AG04449 (cell line): ENCODE data around the gene GCNT3.
A peak's percentile ranks its signal among the peaks of the same experiment; 100 is the strongest.

Source experiments
- CTCF ChIA-PET: fragments of 350-600 bp; formaldehyde crosslinking; extraction: SDS; loops from one replicate; lab custom pipeline; 2021; ENCODE audit warnings: antibody characterized with exemption; lab: Yijun Ruan, JAX
- POLR2A ChIA-PET: fragments of 400-600, 350-600 bp; formaldehyde crosslinking; extraction: SDS; loops from one replicate; lab custom pipeline; 2020; ENCODE audit warnings: antibody characterized with exemption, inconsistent platforms; lab: Yijun Ruan, JAX
- DNase-seq: peaks from one replicate; pipeline ENCODE4 v3.0.0-alpha.2; 2010; ENCODE audit warnings: low read depth, low spot score
- H3K4me3 ChIP-seq: 2 replicates; pipeline ENCODE4 v1.5.1; 2011; ENCODE audit warnings: low read depth, mild to moderate bottlenecking, control low read depth, low read length
- CTCF ChIP-seq: IDR thresholded peaks from one replicate; pipeline ENCODE4 v1.5.1; 2011; ENCODE audit warnings: mild to moderate bottlenecking, moderate library complexity, low read length, control low read depth, inconsistent platforms; ENCODE audit not compliant: insufficient read depth; ENCODE audit errors: missing control alignments

Gene GCNT3

GRCh38 chr15:59594493-59594942 is 17.1 kb upstream of the GCNT3 start:
- peak; percentile 42 for DNase-seq

GRCh38 chr15:59594991-59595390 is 16.6 kb upstream of the GCNT3 start:
- TF ChIP-seq CTCF = no peak
- ChIA-PET CTCF (interaction anchor here (0.8 to 1.3 kb wide), 2 partner anchors 20 to 63 kb away, joined by 3 to 5 read pairs; no protein-coding TSS in a partner anchor), POLR2A (interaction anchor here (0.6 kb wide), 1 partner anchor 22 kb away, joined by 3 read pairs; no protein-coding TSS in a partner anchor)
- DNase-seq = no peak
- no peak overlapping the region for H3K4me3 ChIP-seq

More at GRCh38 chr15:59594493-59594942, 17.1 kb upstream of the GCNT3 start:
- ChIA-PET CTCF (interaction anchor here (0.8 to 1.6 kb wide), 4 partner anchors 19 to 66 kb away, joined by 3 to 5 read pairs (median 4); no protein-coding TSS in a partner anchor), POLR2A (interaction anchor here (0.6 kb wide), 1 partner anchor 23 kb away, joined by 3 read pairs; no protein-coding TSS in a partner anchor)
- no peak overlapping the region for H3K4me3 ChIP-seq
- no peak for TF ChIP-seq CTCF

GRCh38 chr15:59595434-59595915 is 16.1 kb upstream of the GCNT3 start:
- ChIA-PET POLR2A (no interaction called here), CTCF (no interaction called here)
- no peak overlapping the region for H3K4me3 ChIP-seq
- TF ChIP-seq CTCF = no peak
- no peak for DNase-seq

- no peak for TF ChIP-seq CTCF
- no peak overlapping the region for H3K4me3 ChIP-seq
- CTCF ChIA-PET = no interaction called here
- POLR2A ChIA-PET = no interaction called here
- DNase-seq = no peak
Measured at GRCh38 chr15:59596640-59597039, 14.9 kb upstream of the GCNT3 start.

- H3K4me3 ChIP-seq = no peak overlapping the region
- no peak for DNase-seq
- POLR2A ChIA-PET = no interaction called here
- CTCF ChIA-PET = interaction anchor here (0.8 kb wide), 1 partner anchor 35 kb away, joined by 3 read pairs; no protein-coding TSS in a partner anchor
- TF ChIP-seq CTCF = no peak
Measured at GRCh38 chr15:59598461-59598860, 13.1 kb upstream of the GCNT3 start.

GRCh38 chr15:59605994-59606393 is 5.6 kb upstream of the GCNT3 start:
- no peak for DNase-seq
- ChIA-PET POLR2A (no interaction called here), CTCF (interaction anchor here (0.9 kb wide), 1 partner anchor 73 kb away, joined by 4 read pairs; no protein-coding TSS in a partner anchor)
- no peak for TF ChIP-seq CTCF
- no peak overlapping the region for H3K4me3 ChIP-seq
